H1 (cell line): ENCODE results near the gene ITSN1. TPM values are rescaled to one million over a fixed set of nuclear protein-coding genes. Genes with fewer than 3 reads are reported as not detected.

ENCODE experiments used
- CTCF ChIA-PET: fragments of 300-600 bp; sonication (Branson Sonifier 250); formaldehyde crosslinking; loops from one replicate; lab custom pipeline; 2021; ENCODE audit not compliant: partially characterized antibody; lab: Charles Lee
- POLR2A ChIA-PET: fragments of 300-600 bp; sonication (Branson Sonifier 250); formaldehyde crosslinking; loops from one replicate; lab custom pipeline; 2021; ENCODE audit warnings: inconsistent platforms; ENCODE audit not compliant: partially characterized antibody; lab: Charles Lee
- DNase-seq, 2 experiments: peaks; one replicate each; pipeline versions ENCODE4 v3.0.0 to v3.0.0-alpha.2; 2010 to 2022; ENCODE audit warnings: low spot score in 2 of 2, low read depth in 1 of 2, mixed read lengths in 1 of 2
- FAIRE-seq: peaks from 2 replicates; lab custom pipeline; 2011; peaks lifted over from hg19 to GRCh38; lab: Jason Lieb, UNC
- H2AFZ ChIP-seq: 2 replicates; pipeline ENCODE4 v1.8.1; 2012; ENCODE audit warnings: low read length, inconsistent platforms
- H2AK5ac ChIP-seq: 2 replicates; pipeline ENCODE4 v1.6.1; 2013; ENCODE audit warnings: low read depth, low read length
- H2BK120ac ChIP-seq: replicated peaks from 2 replicates; pipeline ENCODE3; 2013; ENCODE audit warnings: low read depth, low read length, inconsistent platforms
- H2BK12ac ChIP-seq: 2 replicates; pipeline ENCODE4 v1.6.1; 2013; ENCODE audit warnings: low read depth, low read length
- H2BK15ac ChIP-seq: 2 replicates; pipeline ENCODE4 v1.6.1; 2013; ENCODE audit warnings: low read length
- H2BK20ac ChIP-seq: 2 replicates; pipeline ENCODE4 v1.6.1; 2013; ENCODE audit warnings: low read length
- H2BK5ac ChIP-seq: 2 replicates; pipeline ENCODE4 v1.6.1; 2013; ENCODE audit warnings: low read depth, low read length
- H3K14ac ChIP-seq: 2 replicates; pipeline ENCODE4 v1.6.1; 2013; ENCODE audit warnings: inconsistent platforms; ENCODE audit not compliant: insufficient read length
- H3K18ac ChIP-seq: 2 replicates; pipeline ENCODE4 v1.6.1; 2013; ENCODE audit warnings: low read length; ENCODE audit errors: extremely low read depth
- H3K23ac ChIP-seq: 2 replicates; pipeline ENCODE4 v1.6.1; 2013; ENCODE audit warnings: inconsistent platforms; ENCODE audit not compliant: insufficient read length
- H3K23me2 ChIP-seq: 2 replicates; pipeline ENCODE4 v1.6.1; 2013; ENCODE audit warnings: low read depth, low read length
- H3K27ac ChIP-seq: 2 replicates; pipeline ENCODE4 v1.6.1; 2011; ENCODE audit warnings: low read depth, low read length, inconsistent platforms
- H3K27me3 ChIP-seq, 4 experiments: replicated peaks in 1 of 4; 1 replicate in 1 of 4; 2 replicates in 3 of 4; pipeline versions ENCODE4 v1.6.1 to v1.8.1; 2011 to 2013; ENCODE audit warnings: low read length in 3 of 4, mild to moderate bottlenecking in 3 of 4, inconsistent platforms in 2 of 4, mixed read lengths in 2 of 4, moderate library complexity in 1 of 4; ENCODE audit not compliant: control insufficient read depth in 3 of 4, insufficient read depth in 3 of 4; ENCODE audit errors: extremely low read depth in 1 of 4
- H3K36me3 ChIP-seq, 4 experiments: 2 replicates each; pipeline versions ENCODE4 v1.6.1 to v1.8.1; 2011 to 2013; ENCODE audit warnings: mild to moderate bottlenecking in 4 of 4, low read length in 3 of 4, moderate library complexity in 2 of 4, control low read depth in 1 of 4, inconsistent platforms in 1 of 4; ENCODE audit not compliant: insufficient read depth in 4 of 4, control insufficient read depth in 2 of 4
- H3K4ac ChIP-seq: replicated peaks from 2 replicates; pipeline ENCODE3; 2013; ENCODE audit warnings: low read length, low read depth, mixed read lengths, inconsistent platforms; ENCODE audit not compliant: insufficient read length
- H3K4me1 ChIP-seq, 4 experiments: replicated peaks in 1 of 4; 1 replicate in 1 of 4; 2 replicates in 3 of 4; pipeline versions ENCODE4 v1.6.1 to v1.8.1; 2011 to 2013; ENCODE audit warnings: low read length in 3 of 4, inconsistent platforms in 2 of 4, mixed read lengths in 1 of 4; ENCODE audit not compliant: insufficient read depth in 4 of 4, control insufficient read depth in 3 of 4
- H3K4me2 ChIP-seq, 2 experiments: 2 replicates each; pipeline versions ENCODE4 v1.6.1 to v1.8.1; 2011 to 2013; ENCODE audit warnings: low read depth in 2 of 2, low read length in 2 of 2, control low read depth in 1 of 2, inconsistent platforms in 1 of 2, mild to moderate bottlenecking in 1 of 2; ENCODE audit not compliant: insufficient read depth in 1 of 2
- H3K4me3 ChIP-seq, 4 experiments: fragments of 200-600, 300-600 bp in 1 of 4; sonication (generic), shearing (Covaris generic), sonication (Bioruptor Twin) in 1 of 4; 2 replicates each; pipeline versions ENCODE4 v1.5.1 to v1.8.1; 2011 to 2016; ENCODE audit warnings: low read length in 4 of 4, low read depth in 3 of 4, control low read depth in 2 of 4, inconsistent platforms in 2 of 4, mild to moderate bottlenecking in 2 of 4, mixed read lengths in 1 of 4, moderate library complexity in 1 of 4; ENCODE audit not compliant: insufficient read depth in 2 of 4; ENCODE audit errors: extremely low read depth in 1 of 4
- H3K56ac ChIP-seq: replicated peaks from 2 replicates; pipeline ENCODE3; 2013; ENCODE audit warnings: low read depth, mild to moderate bottlenecking, mixed read lengths, low read length, inconsistent platforms; ENCODE audit not compliant: insufficient read length
- H3K79me1 ChIP-seq: 2 replicates; pipeline ENCODE4 v1.6.1; 2013; ENCODE audit warnings: low read depth, low read length, control low read depth
- H3K79me2 ChIP-seq, 2 experiments: 2 replicates each; pipeline versions ENCODE4 v1.6.1 to v1.8.1; 2012 to 2013; ENCODE audit warnings: low read length in 2 of 2, mild to moderate bottlenecking in 2 of 2, inconsistent platforms in 1 of 2; ENCODE audit not compliant: insufficient read depth in 2 of 2, control insufficient read depth in 1 of 2
- H3K9ac ChIP-seq, 4 experiments: replicated peaks in 1 of 4; 1 replicate in 1 of 4; 2 replicates in 3 of 4; pipeline versions ENCODE4 v1.6.1 to v1.8.1; 2011 to 2013; ENCODE audit warnings: low read depth in 3 of 4, low read length in 3 of 4, control low read depth in 2 of 4, mild to moderate bottlenecking in 2 of 4, moderate library complexity in 2 of 4, inconsistent platforms in 1 of 4; ENCODE audit errors: extremely low read depth in 1 of 4
- H3K9me3 ChIP-seq, 2 experiments: 2 replicates each; pipeline versions ENCODE4 v1.6.1 to v1.8.1; 2012 to 2013; ENCODE audit warnings: mild to moderate bottlenecking in 2 of 2, moderate library complexity in 2 of 2, control low read depth in 1 of 2, inconsistent platforms in 1 of 2, low read depth in 1 of 2, low read length in 1 of 2, mixed read lengths in 1 of 2; ENCODE audit not compliant: insufficient read depth in 2 of 2
- H4K20me1 ChIP-seq, 2 experiments: replicated peaks in 1 of 2; 2 replicates each; pipeline versions ENCODE3 to v1.8.1; 2011 to 2013; ENCODE audit warnings: inconsistent platforms in 2 of 2, low read length in 2 of 2, mild to moderate bottlenecking in 1 of 2; ENCODE audit not compliant: insufficient read depth in 2 of 2, control insufficient read depth in 1 of 2
- H4K5ac ChIP-seq: 2 replicates; pipeline ENCODE4 v1.6.1; 2013; ENCODE audit warnings: low read length, low read depth, mixed read lengths, inconsistent platforms; ENCODE audit not compliant: insufficient read length
- H4K8ac ChIP-seq: 2 replicates; pipeline ENCODE4 v1.8.0; 2013; ENCODE audit warnings: mild to moderate bottlenecking, moderate library complexity, low read length, inconsistent platforms; ENCODE audit not compliant: insufficient read depth; ENCODE audit errors: extremely low read depth
- H4K91ac ChIP-seq: replicated peaks from 2 replicates; pipeline ENCODE3; 2013; ENCODE audit warnings: low read length, mixed read lengths, inconsistent platforms; ENCODE audit not compliant: insufficient read length
- GTF2F1 ChIP-seq: IDR thresholded peaks from 2 replicates; pipeline ENCODE4 v1.6.1; 2012; ENCODE audit warnings: low read depth, low read length, improper control_type of control experiment, borderline replicate concordance
- HDAC2 ChIP-seq, 2 experiments: fragments of 300-600 bp in 1 of 2; sonication (generic) in 1 of 2; IDR thresholded peaks; 2 replicates each; pipeline ENCODE4 v1.6.1; 2011 to 2012; ENCODE audit warnings: low read depth in 2 of 2, low read length in 2 of 2, mild to moderate bottlenecking in 2 of 2, moderate library complexity in 2 of 2, borderline replicate concordance in 1 of 2, inconsistent platforms in 1 of 2
- JUND ChIP-seq: IDR thresholded peaks from 2 replicates; pipeline ENCODE4 v1.6.1; 2011; ENCODE audit warnings: mild to moderate bottlenecking, improper control_type of control experiment, low read length
- NRF1 ChIP-seq: IDR thresholded peaks from 2 replicates; pipeline ENCODE4 v1.6.1; 2011; ENCODE audit warnings: mild to moderate bottlenecking, low read depth, low read length, improper control_type of control experiment
- POLR2A ChIP-seq, 2 experiments: IDR thresholded peaks; 1 replicate in 1 of 2; 2 replicates in 1 of 2; pipeline ENCODE4 v1.6.1; 2011; ENCODE audit warnings: low read depth in 2 of 2, low read length in 2 of 2, mild to moderate bottlenecking in 2 of 2; ENCODE audit errors: control extremely low read depth in 1 of 2
- RBBP5 ChIP-seq: IDR thresholded peaks from 2 replicates; pipeline ENCODE4 v1.7.1; 2012; ENCODE audit warnings: low read depth, mild to moderate bottlenecking, inconsistent platforms, low read length, moderate library complexity, borderline replicate concordance
- RXRA ChIP-seq: IDR thresholded peaks from 2 replicates; pipeline ENCODE4 v1.6.1; 2011; ENCODE audit warnings: low read depth, mild to moderate bottlenecking, low read length, moderate library complexity; ENCODE audit not compliant: insufficient read depth
- SIRT6 ChIP-seq: IDR thresholded peaks from one replicate; pipeline ENCODE4 v1.7.1; 2012; ENCODE audit warnings: low read length, inconsistent platforms
- SUZ12 ChIP-seq: fragments of 200-600 bp; sonication (generic); IDR thresholded peaks from 2 replicates; pipeline ENCODE4 v1.6.1; 2012; ENCODE audit warnings: mild to moderate bottlenecking, inconsistent platforms, low read length, moderate library complexity, mixed read lengths
- TAF1 ChIP-seq: IDR thresholded peaks from 2 replicates; pipeline ENCODE4 v1.6.1; 2011; ENCODE audit warnings: mild to moderate bottlenecking, low read depth, low read length
- TCF12 ChIP-seq: IDR thresholded peaks from 2 replicates; pipeline ENCODE4 v1.6.1; 2011; ENCODE audit warnings: low read depth, mild to moderate bottlenecking, low read length
- TEAD4 ChIP-seq: IDR thresholded peaks from 2 replicates; pipeline ENCODE4 v1.6.1; 2012; ENCODE audit warnings: low read depth, low read length, inconsistent platforms, mixed read lengths
- WGBS, 2 experiments: shearing (Covaris generic) in 1 of 2; methylation state at CpG; one replicate each; pipeline versions ENCODE4 v1.1.6 to v1.1.7; 2013 to 2015; ENCODE audit warnings: low lambda C conversion rate in 2 of 2, mixed read lengths in 2 of 2, inconsistent platforms in 1 of 2, low coverage in 1 of 2, missing lambda C conversion rate in 1 of 2; ENCODE audit not compliant: insufficient replicate concordance in 2 of 2, insufficient coverage in 1 of 2, insufficient read length in 1 of 2; ENCODE audit errors: extremely low coverage in 1 of 2, missing lambda C conversion rate in 1 of 2; 5-methylcytosine and 5-hydroxymethylcytosine counted together
- polyA plus RNA-seq, 7 experiments: library from polyadenylated mRNA; depleted of rRNA in 3 of 7; stranded (reverse) in 5 of 7; unstranded in 2 of 7; fragments of >200 nt in 5 of 7; fragments of 200-250 nt in 2 of 7; gene quantifications; 1 replicate in 5 of 7; 2 replicates in 1 of 7; 4 replicates in 1 of 7; pipeline versions ENCODE4 v1.2.1 to v1.2.3, GENCODE V29; 2011 to 2013; ENCODE audit warnings: missing spikeins in 2 of 7, mixed read lengths in 2 of 7
- total RNA-seq: library from RNA; stranded (reverse); fragmentation: NEBNext Ultra II Directional; extraction: Animal tissue kit (Norgen Biotek cat#: 25700); gene quantifications from 2 replicates; pipeline ENCODE4 v1.2.1, GENCODE V29; 2021
- TF ChIP-seq, protein P1 (sequence below): IDR thresholded peaks from 2 replicates; pipeline ENCODE4 v1.6.1; 2012; ENCODE audit warnings: inconsistent platforms
- TF ChIP-seq, protein P2 (sequence below): IDR thresholded peaks from 2 replicates; pipeline ENCODE4 v1.6.1; 2011; ENCODE audit warnings: low read depth, mild to moderate bottlenecking, low read length; ENCODE audit not compliant: insufficient read depth

Gene ITSN1
- total and polyA plus RNA-seq, 2 of the 8 experiments (the other 6 are each of a cell fraction or from before 2014, with no cell fraction given) = 60.8 to 78.1 TPM

DNA sequence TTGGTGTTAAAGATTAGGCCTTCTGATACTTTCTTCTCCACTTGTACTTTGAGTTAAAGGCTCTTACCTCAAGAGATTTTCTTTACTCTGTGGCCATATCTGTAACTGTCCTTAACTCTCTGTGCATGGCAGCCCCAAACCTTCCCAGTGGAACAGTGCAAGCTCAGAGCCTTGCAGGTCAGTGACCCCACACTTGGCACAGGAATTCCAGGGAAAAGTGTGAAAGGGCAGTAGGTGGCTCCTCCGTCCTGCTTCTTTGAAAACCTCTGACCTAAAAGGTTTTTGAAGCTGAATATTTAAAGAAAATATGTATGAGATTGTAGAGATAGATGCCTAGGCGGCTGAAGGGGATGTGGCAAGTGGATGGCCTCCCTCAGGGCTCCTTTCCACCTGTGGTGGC is 26.3 kb downstream of the ITSN1 start:
- H3K27ac ChIP-seq = no peak overlapping the region
- H3K4me1 ChIP-seq = peaks cover 0 to 12% (median 0%) of the 10 kb centered on the region in 4 experiments; a peak in 3 of 7 replicates
- H3K9ac ChIP-seq = no peak overlapping the region
- no peak overlapping the region for H3K4me3 ChIP-seq
- no peak overlapping the region for H2BK12ac ChIP-seq
- H2BK15ac ChIP-seq = no peak overlapping the region
- no peaks in the 10 kb centered on the region for H3K36me3 ChIP-seq
- no peak overlapping the region for H2BK20ac ChIP-seq
- ChIA-PET POLR2A (interaction anchor here (1.6 kb wide), 1 partner anchor 10 kb away, joined by 3 read pairs; no protein-coding TSS in a partner anchor), CTCF (interaction anchor here (0.8 kb wide), 1 partner anchor 17 kb away, joined by 3 read pairs; no protein-coding TSS in a partner anchor)
- H3K18ac ChIP-seq = no peak overlapping the region
- WGBS, 2 experiments = 100% methylated on average over 2 of the region's 2 CpGs; no CpG with 5 or more reads in 1 of the 2 experiments
- no peaks in the 10 kb centered on the region for H3K27me3 ChIP-seq
- H3K23ac ChIP-seq = no peak overlapping the region
- no peak overlapping the region for H3K56ac ChIP-seq
- peaks cover 14 to 99% of the 10 kb centered on the region in 2 experiments for H3K79me2 ChIP-seq
- H3K9me3 ChIP-seq = no peaks in the 10 kb centered on the region
- peaks cover 7 to 23% of the 10 kb centered on the region in 2 experiments for H4K20me1 ChIP-seq
- H4K8ac ChIP-seq = no peak overlapping the region
- no peak overlapping the region for H4K91ac ChIP-seq
- H3K14ac ChIP-seq = no peak overlapping the region
- H4K5ac ChIP-seq = no peak overlapping the region
- no peak for FAIRE-seq
- no peak overlapping the region for H2AFZ ChIP-seq
- no peak overlapping the region for H2BK5ac ChIP-seq
- no peak for DNase-seq
- H3K79me1 ChIP-seq = peaks cover 6% of the 10 kb centered on the region
- H3K23me2 ChIP-seq = no peaks in the 10 kb centered on the region
- no peak overlapping the region for H3K4ac ChIP-seq
- no peak overlapping the region for H3K4me2 ChIP-seq
- no peak overlapping the region for H2BK120ac ChIP-seq
- no peak overlapping the region for H2AK5ac ChIP-seq
- TF ChIP-seq TCF12 (no peak), RXRA (no peak), TAF1 (no peak), JUND (no peak), POLR2A (IDR thresholded peaks at IDR 0.05; ENCODE audit: control extremely low read depth in 1 of 2, low read depth in 2 of 2, low read length in 2 of 2) (no peak), RBBP5 (no peak), GTF2F1 (no peak), SIRT6 (no peak), NRF1 (no peak), TEAD4 (no peak), HDAC2 (IDR thresholded peaks at IDR 0.05; ENCODE audit: borderline replicate concordance in 1 of 2, low read depth in 2 of 2, low read length in 2 of 2) (no peak), SUZ12 (no peak)
- TF ChIP-seq, protein P1, sequence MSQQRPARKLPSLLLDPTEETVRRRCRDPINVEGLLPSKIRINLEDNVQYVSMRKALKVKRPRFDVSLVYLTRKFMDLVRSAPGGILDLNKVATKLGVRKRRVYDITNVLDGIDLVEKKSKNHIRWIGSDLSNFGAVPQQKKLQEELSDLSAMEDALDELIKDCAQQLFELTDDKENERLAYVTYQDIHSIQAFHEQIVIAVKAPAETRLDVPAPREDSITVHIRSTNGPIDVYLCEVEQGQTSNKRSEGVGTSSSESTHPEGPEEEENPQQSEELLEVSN = no peak
- TF ChIP-seq, protein P2, sequence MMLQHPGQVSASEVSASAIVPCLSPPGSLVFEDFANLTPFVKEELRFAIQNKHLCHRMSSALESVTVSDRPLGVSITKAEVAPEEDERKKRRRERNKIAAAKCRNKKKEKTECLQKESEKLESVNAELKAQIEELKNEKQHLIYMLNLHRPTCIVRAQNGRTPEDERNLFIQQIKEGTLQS = no peak
